Omental fat pad (tissue), 4 donors: ENCODE measurements around the gene APLF. TPM values are rescaled to one million over a fixed set of nuclear protein-coding genes. Genes with fewer than 3 reads are reported as not detected.
"Not testable (repeated sequence)": the region's sequence is repeated elsewhere in the genome, so short reads cannot be mapped to it uniquely, and the experiment has no call there.

Experiments used
- ATAC-seq: fragments of 150-250 bp; one replicate; pipeline ENCODE4 v1.9.1; 2016; ENCODE audit warnings: mild to moderate bottlenecking, moderate library complexity; ENCODE audit not compliant: low FRiP score
- DNase-seq: peaks from one replicate; pipeline ENCODE4 v3.0.0-alpha.2; 2019; ENCODE audit warnings: low spot score
- CTCF ChIP-seq, 3 donors: fragments of 450-650 bp; IDR thresholded peaks; one replicate each; pipeline ENCODE4 v1.5.1; 2016 to 2017; ENCODE audit warnings: antibody characterized with exemption in 3 of 3, mild to moderate bottlenecking in 3 of 3, moderate library complexity in 2 of 3
- total RNA-seq, 4 donors: library from RNA; depleted of rRNA; stranded (reverse); fragments of >200 nt; gene quantifications; one replicate each; pipeline ENCODE4 v1.1.0, GENCODE V29; 2016

APLF gene
- total RNA-seq, 4 donors from 2014 or later = 6.0 to 12.3 (median 9.4) TPM

- no peak for TF ChIP-seq CTCF (IDR thresholded peaks at IDR 0.05)
- DNase-seq = no peak
- no peak for ATAC-seq
Observed at GRCh38 chr2:68512326-68512725, 44.9 kb downstream of the APLF start.

GRCh38 chr2:68512966-68513365 is 45.6 kb downstream of the APLF start:
- TF ChIP-seq CTCF (IDR thresholded peaks at IDR 0.05) = no peak
- ATAC-seq = no peak
- DNase-seq = no peak

GRCh38 chr2:68514316-68514929 is 47.0 kb downstream of the APLF start:
- ATAC-seq (no peak), DNase-seq (no peak)
- no peak for TF ChIP-seq CTCF (IDR thresholded peaks at IDR 0.05)

- ATAC-seq = no peak
- TF ChIP-seq CTCF (IDR thresholded peaks at IDR 0.05) = no peak
- DNase-seq = no peak
Observed at GRCh38 chr2:68516051-68516955, 48.9 kb downstream of the APLF start.

GRCh38 chr2:68519236-68519635 is 51.9 kb downstream of the APLF start:
- no peak for DNase-seq
- ATAC-seq = no peak
- no peak for TF ChIP-seq CTCF (IDR thresholded peaks at IDR 0.05)

- DNase-seq (no peak), ATAC-seq (no peak)
- no peak for TF ChIP-seq CTCF (IDR thresholded peaks at IDR 0.05)
Observed at GRCh38 chr2:68521037-68521436, 53.7 kb downstream of the APLF start.

GRCh38 chr2:68526943-68527342 is 59.6 kb downstream of the APLF start:
- not testable (repeated sequence) for ATAC-seq, DNase-seq

GRCh38 chr2:68527343-68528081 is 60.1 kb downstream of the APLF start:
- DNase-seq, ATAC-seq: not testable (repeated sequence)

- ATAC-seq, DNase-seq: not testable (repeated sequence)
Observed at GRCh38 chr2:68529156-68529555, 61.8 kb downstream of the APLF start.

- not testable (repeated sequence) for DNase-seq, ATAC-seq
Observed at GRCh38 chr2:68529651-68530050, 62.3 kb downstream of the APLF start.
